Measurements from ENCODE around the gene TOR4A. TPM values are rescaled to one million over a fixed set of nuclear protein-coding genes. Genes with fewer than 3 reads are reported as not detected.
"Not testable (repeated sequence)": the region's sequence is repeated elsewhere in the genome, so short reads cannot be mapped to it uniquely, and the experiment has no call there.

Gene TOR4A
- total RNA-seq, 3 donors from 2014 or later, result 3.2 to 4.0 (median 3.6) TPM

GRCh38 chr9:137254624-137255447 is 22.7 kb upstream of the TOR4A start, which contains the start of gene NELFB:
TSS of gene NELFB (plus strand) at chr9:137255327.
- H3K27me3 Mint-ChIP-seq (ENCODE audit: low read depth), result no peaks in the 10 kb centered on the region
- ATAC-seq (peak; percentile 93 to 94), DNase-seq (peak; percentile 97)
- peaks cover 12% of the 10 kb centered on the region for H3K4me1 Mint-ChIP-seq (ENCODE audit: low read depth)
- H3K36me3 Mint-ChIP-seq (ENCODE audit: insufficient read depth), result no peaks in the 10 kb centered on the region
- H3K9me3 Mint-ChIP-seq, result no peaks in the 10 kb centered on the region
- peak within 1 kb of the TSS; percentile 89 for H3K4me3 Mint-ChIP-seq

GRCh38 chr9:137255448-137256114 is 21.9 kb upstream of the TOR4A start:
- Mint-ChIP-seq H3K4me1 (ENCODE audit: low read depth) (peaks cover 12% of the 10 kb centered on the region), H3K9me3 (no peaks in the 10 kb centered on the region), H3K36me3 (ENCODE audit: insufficient read depth) (no peaks in the 10 kb centered on the region), H3K4me3 (peak overlapping the region; percentile 89), H3K27me3 (ENCODE audit: low read depth) (no peaks in the 10 kb centered on the region)
- DNase-seq (no peak), ATAC-seq (peak in 1 of 2 donors; percentile 49)

GRCh38 chr9:137256362-137256761 is 21.2 kb upstream of the TOR4A start:
- Mint-ChIP-seq H3K27me3 (ENCODE audit: low read depth) (no peaks in the 10 kb centered on the region), H3K4me3 (peak overlapping the region; percentile 89), H3K36me3 (ENCODE audit: insufficient read depth) (no peaks in the 10 kb centered on the region), H3K4me1 (ENCODE audit: low read depth) (peaks cover 12% of the 10 kb centered on the region), H3K9me3 (no peaks in the 10 kb centered on the region)
- DNase-seq, result no peak
- no peak for ATAC-seq

GRCh38 chr9:137256856-137257255 is 20.7 kb upstream of the TOR4A start:
- ATAC-seq, result no peak
- peaks cover 4% of the 10 kb centered on the region for H3K36me3 Mint-ChIP-seq (ENCODE audit: insufficient read depth)
- H3K27me3 Mint-ChIP-seq (ENCODE audit: low read depth), result no peaks in the 10 kb centered on the region
- no peak for DNase-seq
- peak overlapping the region; percentile 89 for H3K4me3 Mint-ChIP-seq
- no peaks in the 10 kb centered on the region for H3K9me3 Mint-ChIP-seq
- H3K4me1 Mint-ChIP-seq (ENCODE audit: low read depth), result peaks cover 14% of the 10 kb centered on the region

GRCh38 chr9:137262173-137262908 is 15.2 kb upstream of the TOR4A start:
- not testable (repeated sequence) for ATAC-seq; H3K27me3 Mint-ChIP-seq (ENCODE audit: low read depth); H3K9me3 Mint-ChIP-seq; H3K4me1 Mint-ChIP-seq (ENCODE audit: low read depth); H3K36me3 Mint-ChIP-seq (ENCODE audit: insufficient read depth); DNase-seq; H3K4me3 Mint-ChIP-seq

- no peak overlapping the region for H3K4me3 Mint-ChIP-seq
- H3K36me3 Mint-ChIP-seq (ENCODE audit: insufficient read depth), result peaks cover 6% of the 10 kb centered on the region
- H3K9me3 Mint-ChIP-seq, result no peaks in the 10 kb centered on the region
- no peaks in the 10 kb centered on the region for H3K27me3 Mint-ChIP-seq (ENCODE audit: low read depth)
- DNase-seq (no peak), ATAC-seq (no peak)
- H3K4me1 Mint-ChIP-seq (ENCODE audit: low read depth), result peaks cover 2% of the 10 kb centered on the region
Observed at GRCh38 chr9:137262909-137263285, 14.6 kb upstream of the TOR4A start.

GRCh38 chr9:137263506-137263905 is 14.0 kb upstream of the TOR4A start:
- Mint-ChIP-seq H3K9me3 (no peaks in the 10 kb centered on the region), H3K27me3 (ENCODE audit: low read depth) (no peaks in the 10 kb centered on the region), H3K4me3 (no peak overlapping the region), H3K36me3 (ENCODE audit: insufficient read depth) (peaks cover 6% of the 10 kb centered on the region), H3K4me1 (ENCODE audit: low read depth) (peaks cover 2% of the 10 kb centered on the region)
- DNase-seq (no peak), ATAC-seq (no peak)

- Mint-ChIP-seq H3K36me3 (ENCODE audit: insufficient read depth) (peaks cover 11% of the 10 kb centered on the region), H3K9me3 (no peaks in the 10 kb centered on the region), H3K4me3 (no peak overlapping the region), H3K4me1 (ENCODE audit: low read depth) (peaks cover 2% of the 10 kb centered on the region), H3K27me3 (ENCODE audit: low read depth) (no peaks in the 10 kb centered on the region)
- DNase-seq (no peak), ATAC-seq (no peak)
Observed at GRCh38 chr9:137264067-137264466, 13.5 kb upstream of the TOR4A start.

- ATAC-seq (no peak), DNase-seq (no peak)
- Mint-ChIP-seq H3K27me3 (ENCODE audit: low read depth) (no peaks in the 10 kb centered on the region), H3K36me3 (ENCODE audit: insufficient read depth) (peaks cover 19% of the 10 kb centered on the region), H3K9me3 (no peaks in the 10 kb centered on the region), H3K4me3 (no peak overlapping the region), H3K4me1 (ENCODE audit: low read depth) (peaks cover 2% of the 10 kb centered on the region)
Observed at GRCh38 chr9:137265496-137266161, 11.9 kb upstream of the TOR4A start.

- Mint-ChIP-seq H3K9me3 (no peaks in the 10 kb centered on the region), H3K27me3 (ENCODE audit: low read depth) (no peaks in the 10 kb centered on the region), H3K4me1 (ENCODE audit: low read depth) (peaks cover 5% of the 10 kb centered on the region), H3K36me3 (ENCODE audit: insufficient read depth) (peaks cover 19% of the 10 kb centered on the region), H3K4me3 (no peak overlapping the region)
- ATAC-seq (no peak), DNase-seq (no peak)
Observed at GRCh38 chr9:137266162-137266527, 11.4 kb upstream of the TOR4A start.

GRCh38 chr9:137266585-137267453 is 10.7 kb upstream of the TOR4A start:
- H3K4me3 Mint-ChIP-seq, result no peak overlapping the region
- DNase-seq, result no peak
- peaks cover 15% of the 10 kb centered on the region for H3K36me3 Mint-ChIP-seq (ENCODE audit: insufficient read depth)
- no peak for ATAC-seq
- H3K4me1 Mint-ChIP-seq (ENCODE audit: low read depth), result peaks cover 8% of the 10 kb centered on the region
- H3K9me3 Mint-ChIP-seq, result no peaks in the 10 kb centered on the region
- no peaks in the 10 kb centered on the region for H3K27me3 Mint-ChIP-seq (ENCODE audit: low read depth)

- peaks cover 15% of the 10 kb centered on the region for H3K36me3 Mint-ChIP-seq (ENCODE audit: insufficient read depth)
- H3K27me3 Mint-ChIP-seq (ENCODE audit: low read depth), result no peaks in the 10 kb centered on the region
- H3K4me3 Mint-ChIP-seq, result no peak overlapping the region
- DNase-seq (no peak), ATAC-seq (no peak)
- H3K4me1 Mint-ChIP-seq (ENCODE audit: low read depth), result peaks cover 7% of the 10 kb centered on the region
- H3K9me3 Mint-ChIP-seq, result no peaks in the 10 kb centered on the region
Observed at GRCh38 chr9:137267933-137268355, 9.6 kb upstream of the TOR4A start.

GRCh38 chr9:137268538-137269201 is 8.9 kb upstream of the TOR4A start:
- Mint-ChIP-seq H3K9me3 (no peaks in the 10 kb centered on the region), H3K36me3 (ENCODE audit: insufficient read depth) (peaks cover 18% of the 10 kb centered on the region)
- no peak for ATAC-seq

More at GRCh38 chr9:137268538-137269201, 8.9 kb upstream of the TOR4A start:
- H3K4me3 Mint-ChIP-seq, result no peak overlapping the region
- peaks cover 7% of the 10 kb centered on the region for H3K4me1 Mint-ChIP-seq (ENCODE audit: low read depth)
- DNase-seq, result no peak
- H3K27me3 Mint-ChIP-seq (ENCODE audit: low read depth), result no peaks in the 10 kb centered on the region

Measured in activated T-cell treated with anti-CD3 and anti-CD28 coated beads, Interleukin-2, amount 50 U/mL, for 4 hours (primary cell).